ENCODE data around the gene GJC2.

The GJC2 gene

GRCh38 chr1:228197555-228198147 lies 47.9 kb downstream of the GJC2 start:
- DNase-seq, result no peak

- no peak for DNase-seq
Measured at GRCh38 chr1:228198977-228199590, 49.4 kb downstream of the GJC2 start.

GRCh38 chr1:228204958-228205357 lies 55.2 kb downstream of the GJC2 start:
- no peak for DNase-seq

DNA sequence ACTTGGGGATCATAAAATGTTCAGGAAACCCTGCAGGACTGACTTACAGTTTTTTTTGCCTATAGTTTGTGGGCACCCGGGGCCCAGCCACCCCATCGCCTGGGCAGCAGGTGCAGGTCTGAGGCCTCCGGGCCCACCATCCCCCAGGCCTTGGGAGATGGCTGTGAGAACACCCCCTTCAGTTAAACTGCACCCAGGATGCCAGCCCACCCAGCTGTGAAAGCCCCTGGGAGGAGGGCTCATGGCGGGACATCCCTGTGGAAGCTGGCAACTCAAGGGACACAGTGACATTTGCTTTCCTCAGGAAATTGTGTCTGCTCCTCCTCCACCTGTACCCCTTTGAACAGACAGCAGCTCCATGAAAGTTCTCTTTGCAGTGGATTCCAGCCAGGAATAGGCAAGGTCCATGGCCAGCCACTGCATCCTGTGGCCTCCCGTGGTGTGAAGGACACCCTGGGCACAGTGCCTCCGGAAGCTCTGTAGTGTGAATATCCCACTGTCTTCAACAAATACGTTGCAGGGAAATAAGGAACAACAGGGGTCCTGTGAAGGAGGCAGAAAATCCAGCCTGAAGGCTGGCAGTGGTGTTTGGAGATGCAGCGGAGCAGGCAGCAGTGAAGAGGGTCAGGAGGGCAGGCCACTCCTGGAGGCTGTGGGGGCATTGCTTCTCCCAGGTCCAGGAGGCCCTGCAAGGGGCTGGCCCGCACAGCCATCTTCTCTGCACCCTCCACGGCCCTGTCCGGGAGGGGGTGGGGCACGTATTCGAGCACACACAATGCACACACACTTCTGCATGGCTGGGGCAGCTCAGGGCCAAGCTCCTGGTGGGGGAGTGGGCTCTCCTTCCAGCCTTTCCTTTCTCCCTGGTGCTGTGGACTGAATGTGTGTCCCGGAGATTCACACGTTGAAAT lies 56.1 kb downstream of the GJC2 start:
- no peak for DNase-seq

DNA sequence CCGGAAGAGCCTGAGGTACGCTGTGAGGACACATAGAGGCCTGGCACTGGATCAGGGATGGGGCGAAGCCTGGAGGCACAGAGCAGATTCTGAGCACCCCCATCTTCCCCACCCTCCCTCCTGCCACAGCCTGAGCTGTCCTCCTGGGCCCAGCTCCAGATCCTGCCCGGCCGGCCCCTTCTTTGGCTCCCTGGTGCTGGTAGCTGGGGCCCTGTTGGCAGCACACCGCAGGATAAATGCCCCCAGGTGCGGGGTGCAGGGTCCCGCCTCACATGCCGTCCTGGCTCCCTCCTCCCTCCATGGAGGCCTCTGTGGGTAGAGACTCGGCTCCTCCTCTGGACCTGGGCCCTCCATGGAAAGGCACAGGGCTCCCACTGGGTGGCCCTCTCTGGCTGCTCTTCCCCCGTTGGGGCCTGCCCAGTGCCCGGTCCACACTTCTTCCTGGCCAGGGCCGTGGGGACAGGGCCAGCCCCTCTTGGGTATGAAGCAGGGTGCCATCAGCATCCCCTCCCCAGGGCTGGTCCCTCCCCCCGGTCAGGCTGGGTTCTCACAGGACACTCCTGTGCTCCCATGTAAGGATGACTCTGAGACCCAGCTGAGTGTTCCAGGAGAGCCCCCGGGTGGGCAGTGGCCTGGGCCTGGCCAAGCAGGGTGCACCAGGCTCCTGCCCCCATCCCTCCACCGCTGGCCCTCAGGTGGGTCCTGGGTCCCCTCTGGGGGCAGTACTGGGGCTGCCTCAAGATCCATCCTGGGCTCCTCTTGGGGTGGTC lies 57.0 kb downstream of the GJC2 start:
- DNase-seq, result no peak

DNA sequence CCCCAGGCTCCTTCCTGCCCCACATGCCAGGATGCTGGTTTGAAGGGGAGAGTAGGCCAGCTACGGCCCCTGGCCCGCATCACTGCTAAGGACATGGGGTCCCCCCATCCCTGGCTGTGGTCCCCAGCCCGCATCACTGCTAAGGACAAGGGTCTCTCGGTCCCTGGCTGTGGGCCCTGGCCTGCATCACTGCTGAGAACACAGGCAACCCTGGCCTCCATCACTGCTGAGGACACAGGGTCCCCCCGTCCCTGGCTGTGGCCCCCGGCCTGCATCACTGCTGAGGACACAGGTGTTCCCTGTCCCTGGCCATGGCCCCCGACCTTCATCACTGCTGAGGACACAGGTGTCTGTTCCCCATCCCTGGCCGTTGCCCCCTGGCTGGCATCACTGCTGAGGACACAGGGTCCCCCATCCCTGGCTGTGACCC lies 57.7 kb downstream of the GJC2 start:
- DNase-seq, result no peak

GRCh38 chr1:228207851-228208821 lies 58.4 kb downstream of the GJC2 start, which contains the start of gene OBSCN:
OBSCN (plus strand) TSS chr1:228208044; CDS start chr1:228211784, 3,740 bp downstream.
- no peak for DNase-seq

GRCh38 chr1:228208831-228209551 lies 59.3 kb downstream of the GJC2 start:
- no peak for DNase-seq

All from NCI-H1417 treated with DMSO at 0.1 percent for 48 hours (cell line).